ENCODE measurements around the gene KLC1. TPM values are rescaled to one million over a fixed set of nuclear protein-coding genes. Genes with fewer than 3 reads are reported as not detected.

The KLC1 gene
- 100 to 1,000 TPM; 236 to 340 (median 281) TPM for total RNA-seq

GRCh38 chr14:103628684-103629502 is at the start of gene KLC1:
Gene KLC1, plus strand, starts transcription at chr14:103629211. Its CDS starts 25,354 bp downstream, at chr14:103654565.
- H3K4me1 ChIP-seq = peaks cover 31 to 69% of the 10 kb centered on the region in 2 donors
- H3K27ac ChIP-seq = peak within 1 kb of the TSS; percentile 92 to 99 (median 99)
- TF ChIP-seq CTCF (IDR thresholded peaks at IDR 0.05) (peak in 1 of 6 experiments; percentile 11), POLR2A (IDR thresholded peaks at IDR 0.05) (peak in 1 of 2 donors; percentile 86)
- no peaks in the 10 kb centered on the region for H3K9me3 ChIP-seq
- peak within 1 kb of the TSS; percentile 38 to 88 (median 87) for H3K4me3 ChIP-seq (replicated peaks in 1 of 3)
- no peaks in the 10 kb centered on the region for H3K36me3 ChIP-seq
- no peaks in the 10 kb centered on the region for H3K27me3 ChIP-seq
- intact Hi-C loops (cut with DNase I) = loop anchor here (5.0 kb wide), 1 partner anchor 52 kb away; no protein-coding TSS in a partner anchor
- peak; percentile 81 to 82 for DNase-seq
- WGBS, 2 donors = 1 to 6% methylated on average over 7 to 53 of the region's 97 CpGs

GRCh38 chr14:103581206-103581605 is 47.8 kb upstream of the KLC1 start:
- 96 to 97% methylated on average over 11 of the region's 11 CpGs for WGBS, 2 donors
- H3K36me3 ChIP-seq = peaks cover 0 to 14% of the 10 kb centered on the region in 2 donors
- TF ChIP-seq CTCF (IDR thresholded peaks at IDR 0.05) (no peak), POLR2A (IDR thresholded peaks at IDR 0.05) (no peak)

GRCh38 chr14:103581954-103582703 is 46.9 kb upstream of the KLC1 start:
- no peaks in the 10 kb centered on the region for H3K9me3 ChIP-seq
- H3K27me3 ChIP-seq = no peaks in the 10 kb centered on the region
- TF ChIP-seq CTCF (IDR thresholded peaks at IDR 0.05) (no peak), POLR2A (IDR thresholded peaks at IDR 0.05) (no peak)
- intact Hi-C loops (cut with DNase I) = no loop called here
- WGBS, 2 donors = 94 to 95% methylated on average over 11 to 22 of the region's 26 CpGs
- DNase-seq = no peak
- no peak overlapping the region for H3K27ac ChIP-seq
- H3K36me3 ChIP-seq = peaks cover 0 to 14% of the 10 kb centered on the region in 2 donors
- H3K4me3 ChIP-seq (replicated peaks in 1 of 3) = no peak overlapping the region
- H3K4me1 ChIP-seq = peaks cover 1 to 4% of the 10 kb centered on the region in 2 donors

More at GRCh38 chr14:103581206-103581605, 47.8 kb upstream of the KLC1 start:
- Histone ChIP-seq H3K4me1 (peaks cover 9 to 12% of the 10 kb centered on the region in 2 donors), H3K9me3 (no peaks in the 10 kb centered on the region), H3K27me3 (no peaks in the 10 kb centered on the region), H3K27ac (no peak overlapping the region), H3K4me3 (replicated peaks in 1 of 3) (no peak overlapping the region)
- intact Hi-C loops (cut with DNase I) = no loop called here
- DNase-seq = no peak

- 87 to 88% methylated on average over 11 of the region's 11 CpGs for WGBS, 2 donors
- no peaks in the 10 kb centered on the region for H3K9me3 ChIP-seq
- TF ChIP-seq CTCF (IDR thresholded peaks at IDR 0.05) (no peak), POLR2A (IDR thresholded peaks at IDR 0.05) (no peak)
- H3K27me3 ChIP-seq = no peaks in the 10 kb centered on the region
- H3K36me3 ChIP-seq = peaks cover 0 to 6% of the 10 kb centered on the region in 2 donors
- H3K27ac ChIP-seq = no peak overlapping the region
- no peak for DNase-seq
- H3K4me1 ChIP-seq = no peaks in the 10 kb centered on the region
- no peak overlapping the region for H3K4me3 ChIP-seq (replicated peaks in 1 of 3)
- intact Hi-C loops (cut with DNase I) = no loop called here
Measured at GRCh38 chr14:103584326-103584915, 44.6 kb upstream of the KLC1 start.
